Neuron (in vitro differentiated cells): ENCODE measurements around the gene RBM26.

ENCODE experiments used
- H2AFZ ChIP-seq: one replicate; pipeline ENCODE4 v1.6.1; 2013; ENCODE audit warnings: low read depth, mild to moderate bottlenecking, inconsistent platforms, low read length, moderate library complexity
- H3K27me3 ChIP-seq: one replicate; pipeline ENCODE4 v1.6.1; 2013; ENCODE audit warnings: low read length; ENCODE audit not compliant: insufficient read depth
- H3K36me3 ChIP-seq: one replicate; pipeline ENCODE4 v1.6.1; 2013; ENCODE audit warnings: low read length; ENCODE audit not compliant: insufficient read depth
- H3K4me1 ChIP-seq: one replicate; pipeline ENCODE4 v1.6.1; 2013; ENCODE audit warnings: low read length; ENCODE audit not compliant: insufficient read depth
- H3K4me3 ChIP-seq: 2 replicates; pipeline ENCODE4 v1.5.1; 2013; ENCODE audit warnings: mild to moderate bottlenecking, low read length, moderate library complexity
- H3K9me3 ChIP-seq: one replicate; pipeline ENCODE4 v1.6.1; 2013; ENCODE audit warnings: low read length

The RBM26 gene

DNA sequence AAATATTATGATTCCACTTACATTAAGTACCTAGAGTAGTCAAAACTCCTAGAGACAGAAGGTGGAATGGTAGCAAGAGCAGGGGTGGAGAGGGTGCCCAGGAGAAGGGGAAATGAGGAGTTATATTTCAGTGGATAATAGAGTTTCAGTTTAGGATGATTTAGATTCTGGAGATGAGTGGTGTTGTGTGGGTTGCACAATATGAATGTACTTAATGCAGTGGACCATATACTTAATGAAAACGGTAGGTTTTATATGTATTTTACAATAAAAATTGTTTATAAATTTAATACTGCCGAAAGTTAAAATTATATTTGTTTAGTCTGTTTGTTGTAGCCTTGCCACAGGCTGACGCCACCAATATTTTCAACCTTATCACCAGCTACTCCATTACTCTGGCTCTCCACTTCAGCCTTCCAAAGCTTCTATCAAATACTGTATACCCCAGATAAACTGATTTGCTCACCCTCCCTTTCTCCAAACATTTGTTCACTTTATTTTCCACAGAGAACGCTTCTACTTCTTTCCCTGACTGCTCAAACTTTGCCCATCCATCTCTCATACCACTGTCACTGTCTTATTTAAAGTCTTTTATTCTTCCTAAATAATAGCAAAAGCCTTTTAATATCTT is 1.4 kb upstream of the RBM26 start:
- H3K4me1 ChIP-seq: peaks cover 24% of the 10 kb centered on the region
- H3K27me3 ChIP-seq: no peaks in the 10 kb centered on the region
- no peak overlapping the region for H2AFZ ChIP-seq
- no peaks in the 10 kb centered on the region for H3K9me3 ChIP-seq
- H3K4me3 ChIP-seq: peak overlapping the region; percentile 79
- H3K36me3 ChIP-seq: peaks cover 1% of the 10 kb centered on the region

DNA sequence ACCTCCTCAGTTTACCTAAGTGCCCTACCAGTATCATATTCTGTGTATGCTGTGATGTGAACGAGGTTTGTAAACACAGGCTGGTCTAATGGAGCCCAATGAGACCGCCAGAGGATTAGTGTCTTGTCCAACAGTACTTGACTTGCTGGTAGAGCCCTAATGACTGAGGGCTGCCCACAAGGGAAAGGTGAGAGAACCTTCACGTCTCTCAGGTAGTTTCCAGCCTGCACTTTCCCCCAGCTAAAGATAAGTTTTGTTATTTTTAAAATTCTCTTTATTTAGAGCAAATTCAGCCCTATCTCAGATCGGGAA is 498 bp upstream of the RBM26 start:
- H3K27me3 ChIP-seq: no peaks in the 10 kb centered on the region
- no peaks in the 10 kb centered on the region for H3K9me3 ChIP-seq
- peaks cover 4% of the 10 kb centered on the region for H3K36me3 ChIP-seq
- peak overlapping the region; percentile 90 for H2AFZ ChIP-seq
- peaks cover 24% of the 10 kb centered on the region for H3K4me1 ChIP-seq
- H3K4me3 ChIP-seq: peak overlapping the region; percentile 79

DNA sequence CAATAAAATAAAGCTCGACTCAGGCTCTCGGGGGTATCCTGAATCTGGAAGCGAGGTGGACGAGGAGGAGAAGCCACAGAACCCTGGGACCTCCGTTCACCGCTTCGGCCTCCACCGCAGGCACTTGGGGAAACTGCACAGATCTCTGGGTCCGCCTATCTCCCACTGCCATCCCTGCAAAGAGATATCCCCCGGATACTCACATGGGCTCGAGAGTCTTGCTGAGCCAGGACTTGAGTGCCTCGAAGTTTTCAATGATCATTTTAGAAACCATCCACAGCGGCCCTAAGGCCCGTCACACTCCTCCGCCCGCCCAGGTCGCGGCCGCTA is 589 bp downstream of the RBM26 start:
- Histone ChIP-seq H3K4me1 (peaks cover 24% of the 10 kb centered on the region), H3K9me3 (no peaks in the 10 kb centered on the region), H3K4me3 (peak overlapping the region; percentile 79), H2AFZ (peak overlapping the region; percentile 90), H3K36me3 (peaks cover 6% of the 10 kb centered on the region), H3K27me3 (no peaks in the 10 kb centered on the region)

DNA sequence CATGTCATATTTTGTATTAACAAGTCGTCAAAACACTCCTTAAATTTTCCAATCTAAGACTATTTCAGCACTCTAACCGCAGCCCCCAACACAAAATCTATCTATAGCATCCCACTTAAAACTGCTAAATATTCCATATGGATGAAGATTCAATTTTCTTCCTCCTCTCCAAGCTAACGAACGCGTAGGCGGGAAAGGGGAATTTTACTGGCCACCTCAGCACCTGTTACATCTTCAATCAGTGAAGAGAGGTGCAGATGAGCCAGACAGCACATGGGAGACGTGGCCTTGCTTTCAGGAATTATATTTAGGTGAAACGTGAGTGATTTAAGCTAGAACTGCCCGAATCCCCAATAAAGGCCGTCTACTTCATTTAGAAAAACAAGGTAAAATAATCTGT is 1.1 kb downstream of the RBM26 start:
- Histone ChIP-seq H2AFZ (no peak overlapping the region), H3K9me3 (no peaks in the 10 kb centered on the region), H3K4me1 (peaks cover 24% of the 10 kb centered on the region), H3K27me3 (no peaks in the 10 kb centered on the region), H3K4me3 (peak overlapping the region; percentile 79), H3K36me3 (peaks cover 10% of the 10 kb centered on the region)

GRCh38 chr13:79404361-79404760 is 1.7 kb downstream of the RBM26 start:
- peaks cover 24% of the 10 kb centered on the region for H3K4me1 ChIP-seq
- H3K27me3 ChIP-seq: no peaks in the 10 kb centered on the region

DNA sequence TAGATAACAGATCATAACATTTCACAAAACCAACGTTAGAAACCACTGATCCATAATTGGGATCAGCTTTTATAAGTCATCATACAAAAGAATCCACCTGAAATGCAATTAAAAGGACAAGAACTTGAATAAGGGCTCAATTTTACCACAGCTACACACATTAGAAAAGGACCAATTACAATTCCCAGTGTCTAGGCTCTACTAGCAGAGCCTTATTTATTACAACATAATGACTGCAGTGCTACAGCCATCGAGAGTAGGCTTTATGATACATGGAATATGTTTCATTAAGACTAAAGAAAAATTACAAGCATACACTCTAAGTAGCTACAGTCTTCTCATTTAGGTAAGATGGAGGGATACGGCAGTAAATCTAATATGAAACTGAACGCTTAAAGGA is 2.9 kb downstream of the RBM26 start:
- Histone ChIP-seq H3K4me3 (peak overlapping the region; percentile 79), H3K36me3 (peaks cover 23% of the 10 kb centered on the region), H3K4me1 (peaks cover 24% of the 10 kb centered on the region)

More at GRCh38 chr13:79404361-79404760, 1.7 kb downstream of the RBM26 start:
- Histone ChIP-seq H3K36me3 (peaks cover 15% of the 10 kb centered on the region), H3K4me3 (peak overlapping the region; percentile 79), H2AFZ (no peak overlapping the region), H3K9me3 (no peaks in the 10 kb centered on the region)

DNA sequence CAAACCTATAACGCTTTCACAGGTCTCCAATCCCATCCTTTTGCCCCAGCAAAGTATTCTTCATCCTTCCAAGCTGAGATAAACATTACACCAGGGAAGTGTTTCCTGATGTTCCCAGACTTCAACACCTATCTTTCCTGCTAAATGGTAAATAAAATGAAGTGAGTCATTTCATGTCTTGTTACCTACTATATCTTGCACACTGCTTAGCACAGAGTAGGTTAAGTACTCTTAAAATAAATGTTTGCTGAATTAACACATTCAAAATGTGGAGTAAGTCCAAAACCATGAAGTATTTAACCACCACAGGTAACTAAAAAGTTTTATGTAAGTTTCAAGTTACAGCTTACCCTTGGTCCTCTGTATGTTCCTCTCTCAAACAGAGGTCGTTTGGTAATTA is 3.4 kb downstream of the RBM26 start:
- Histone ChIP-seq H3K4me3 (no peak overlapping the region), H3K27me3 (no peaks in the 10 kb centered on the region), H3K9me3 (no peaks in the 10 kb centered on the region), H2AFZ (no peak overlapping the region), H3K4me1 (peaks cover 21% of the 10 kb centered on the region), H3K36me3 (peaks cover 25% of the 10 kb centered on the region)

More for the DNA sequence above, 2.9 kb downstream of the RBM26 start:
- Histone ChIP-seq H3K27me3 (no peaks in the 10 kb centered on the region), H3K9me3 (no peaks in the 10 kb centered on the region), H2AFZ (no peak overlapping the region)

DNA sequence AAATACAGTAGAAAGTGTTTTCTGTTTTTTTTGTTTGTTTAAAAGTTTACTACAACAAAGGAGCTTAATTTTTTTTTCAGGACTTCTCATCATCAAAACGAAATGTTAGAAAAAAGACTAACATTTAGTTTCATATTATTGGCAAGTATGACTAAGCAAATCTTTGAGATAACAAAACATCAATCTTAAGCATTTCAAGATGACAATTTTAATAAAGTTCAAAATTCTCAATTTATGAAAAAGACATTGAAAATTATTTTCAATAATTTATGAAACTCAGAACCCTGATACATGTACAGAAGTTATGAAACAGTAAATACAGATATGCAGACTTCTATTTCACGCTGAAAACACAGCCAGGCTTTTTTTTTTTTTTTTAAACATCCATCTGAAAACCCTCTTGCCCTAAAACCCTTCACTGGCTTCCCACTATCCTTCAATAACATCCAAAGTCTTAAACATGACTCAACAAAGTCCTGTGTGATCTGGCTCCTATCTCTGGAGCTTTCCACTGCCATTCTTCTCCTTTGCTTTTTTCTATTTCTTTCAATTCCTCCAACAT is 3.9 kb downstream of the RBM26 start:
- no peak overlapping the region for H2AFZ ChIP-seq
- H3K36me3 ChIP-seq: peaks cover 28% of the 10 kb centered on the region
- peaks cover 3% of the 10 kb centered on the region for H3K9me3 ChIP-seq
- no peak overlapping the region for H3K4me3 ChIP-seq
- H3K4me1 ChIP-seq: peaks cover 16% of the 10 kb centered on the region
- no peaks in the 10 kb centered on the region for H3K27me3 ChIP-seq

- H3K27me3 ChIP-seq: no peaks in the 10 kb centered on the region
- H3K4me1 ChIP-seq: peaks cover 13% of the 10 kb centered on the region
- peaks cover 7% of the 10 kb centered on the region for H3K9me3 ChIP-seq
- H3K36me3 ChIP-seq: peaks cover 34% of the 10 kb centered on the region
- H3K4me3 ChIP-seq: no peak overlapping the region
- no peak overlapping the region for H2AFZ ChIP-seq
These were observed 4.6 kb downstream of the RBM26 start for GRCh38 chr13:79401259-79402070.

- peaks cover 44% of the 10 kb centered on the region for H3K36me3 ChIP-seq
- H2AFZ ChIP-seq: no peak overlapping the region
- H3K9me3 ChIP-seq: peaks cover 11% of the 10 kb centered on the region
- peaks cover 12% of the 10 kb centered on the region for H3K4me1 ChIP-seq
- no peak overlapping the region for H3K4me3 ChIP-seq
- no peaks in the 10 kb centered on the region for H3K27me3 ChIP-seq
These were observed 7.1 kb downstream of the RBM26 start for GRCh38 chr13:79398915-79399314.

- peaks cover 12% of the 10 kb centered on the region for H3K4me1 ChIP-seq
- H2AFZ ChIP-seq: no peak overlapping the region
- H3K27me3 ChIP-seq: no peaks in the 10 kb centered on the region
- H3K4me3 ChIP-seq: no peak overlapping the region
- peaks cover 11% of the 10 kb centered on the region for H3K9me3 ChIP-seq
- peaks cover 44% of the 10 kb centered on the region for H3K36me3 ChIP-seq
These were observed 7.9 kb downstream of the RBM26 start for GRCh38 chr13:79398127-79398526.

DNA sequence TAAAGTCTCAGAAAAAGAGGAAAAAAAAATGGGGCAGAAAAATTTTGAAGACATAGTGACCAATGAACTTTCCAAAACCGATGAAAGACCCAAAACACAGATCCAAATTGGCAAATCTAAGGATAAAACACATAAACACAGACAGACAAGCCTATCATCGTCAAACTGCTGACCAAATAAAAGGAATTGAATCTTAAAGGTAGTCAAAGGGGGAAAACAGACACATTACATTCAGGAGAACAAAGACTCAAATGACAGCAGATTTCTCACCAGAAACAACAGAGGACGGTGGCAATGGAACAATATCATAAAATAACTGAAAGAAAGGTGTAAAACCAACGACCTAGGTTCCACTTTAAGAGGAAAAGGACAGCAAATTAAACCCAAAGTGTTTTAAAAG is 10.2 kb downstream of the RBM26 start:
- Histone ChIP-seq H3K36me3 (peaks cover 39% of the 10 kb centered on the region), H3K9me3 (peaks cover 11% of the 10 kb centered on the region), H2AFZ (no peak overlapping the region), H3K27me3 (no peaks in the 10 kb centered on the region), H3K4me3 (no peak overlapping the region), H3K4me1 (peaks cover 12% of the 10 kb centered on the region)

DNA sequence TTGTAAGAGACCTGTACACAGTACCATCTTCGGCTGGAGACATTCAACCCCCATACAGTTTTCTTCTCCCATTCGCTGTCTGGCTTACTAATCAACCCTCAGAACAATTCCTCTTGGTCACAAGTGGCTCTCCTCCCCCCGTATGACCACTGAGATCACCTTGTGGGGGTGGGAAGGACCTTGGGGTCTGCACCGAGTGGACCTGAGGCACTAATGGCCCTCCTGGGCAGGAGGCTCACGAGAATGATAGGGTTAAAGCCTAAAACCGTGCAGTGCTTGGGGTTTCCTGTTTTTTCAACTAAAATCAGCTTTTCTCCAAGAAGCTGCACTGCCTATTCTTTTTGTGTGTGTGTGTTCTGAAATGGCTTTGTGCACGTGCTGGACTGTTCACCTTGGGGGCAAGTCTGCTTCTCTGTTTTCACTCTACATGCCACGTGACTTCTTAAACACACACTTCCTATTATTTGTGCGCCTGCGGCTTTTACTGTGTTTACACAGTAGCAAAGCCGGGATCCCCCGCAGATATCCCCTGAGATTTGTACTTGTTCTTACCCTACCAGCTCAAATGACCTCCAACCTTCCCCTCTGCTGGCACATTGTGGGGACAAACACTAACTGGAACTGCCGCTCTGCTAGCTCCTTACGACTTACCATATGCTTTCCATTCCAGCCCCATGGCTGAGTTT is 12.3 kb downstream of the RBM26 start:
- Histone ChIP-seq H2AFZ (no peak overlapping the region), H3K4me1 (peaks cover 12% of the 10 kb centered on the region), H3K4me3 (no peak overlapping the region), H3K9me3 (peaks cover 11% of the 10 kb centered on the region), H3K27me3 (no peaks in the 10 kb centered on the region), H3K36me3 (peaks cover 23% of the 10 kb centered on the region)
